A549 treated with Mapracorat at 1 μM for 4 hours (cell line): Measurements from ENCODE around the gene SHISA7. TPM values are rescaled to one million over a fixed set of nuclear protein-coding genes. Genes with fewer than 3 reads are reported as not detected.

Source experiments
- total RNA-seq: library from RNA; stranded (reverse); fragments of 200-300 nt; extraction: Qiagen RNA extraction; gene quantifications from 5 replicates; pipeline ENCODE4 v1.2.3, GENCODE V29; 2022

The SHISA7 gene
- not detected in 5 replicates for total RNA-seq

DNA sequence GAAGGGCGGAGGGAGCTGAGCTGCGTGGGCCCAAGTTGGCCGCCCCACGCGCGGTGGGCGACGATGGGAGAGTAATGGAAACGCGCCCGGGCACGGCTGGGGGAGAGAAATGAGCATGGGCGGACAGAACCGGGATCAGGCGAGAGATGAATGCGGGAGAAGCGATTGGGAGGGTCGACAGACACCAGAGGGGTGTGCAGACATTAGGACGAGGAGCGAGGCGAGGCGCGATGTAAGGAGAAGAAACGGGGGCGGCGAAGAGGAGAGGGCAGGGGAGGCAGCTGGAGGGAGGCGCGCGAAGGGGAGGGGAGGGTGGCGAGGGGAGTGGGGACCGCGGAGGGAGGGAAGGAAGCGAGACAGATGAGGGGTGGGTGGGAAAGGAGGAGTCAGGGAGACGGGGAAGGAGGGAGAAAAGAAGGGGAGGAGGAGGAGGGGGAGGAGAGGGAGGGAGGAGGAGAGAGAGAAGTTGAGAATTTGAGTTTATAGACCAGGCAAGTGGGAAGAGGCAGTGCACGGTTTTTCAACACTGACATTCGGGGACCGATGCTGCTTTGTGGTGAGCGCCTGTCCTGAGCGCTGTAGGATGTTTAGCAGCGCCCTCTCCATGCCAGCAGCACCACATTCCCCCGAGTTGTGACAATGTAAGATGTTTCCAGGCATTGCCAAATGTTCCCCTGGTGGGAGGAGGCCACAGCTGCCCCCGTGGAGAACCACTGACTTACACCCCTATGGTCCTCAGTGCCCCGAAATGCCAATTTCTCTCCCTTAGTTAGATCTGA is at the start of gene SHISA7:
Gene SHISA7, minus strand, starts transcription at position 256 of the 779 bp plus-strand sequence. CDS start 437 bp downstream, outside the sequence.

DNA sequence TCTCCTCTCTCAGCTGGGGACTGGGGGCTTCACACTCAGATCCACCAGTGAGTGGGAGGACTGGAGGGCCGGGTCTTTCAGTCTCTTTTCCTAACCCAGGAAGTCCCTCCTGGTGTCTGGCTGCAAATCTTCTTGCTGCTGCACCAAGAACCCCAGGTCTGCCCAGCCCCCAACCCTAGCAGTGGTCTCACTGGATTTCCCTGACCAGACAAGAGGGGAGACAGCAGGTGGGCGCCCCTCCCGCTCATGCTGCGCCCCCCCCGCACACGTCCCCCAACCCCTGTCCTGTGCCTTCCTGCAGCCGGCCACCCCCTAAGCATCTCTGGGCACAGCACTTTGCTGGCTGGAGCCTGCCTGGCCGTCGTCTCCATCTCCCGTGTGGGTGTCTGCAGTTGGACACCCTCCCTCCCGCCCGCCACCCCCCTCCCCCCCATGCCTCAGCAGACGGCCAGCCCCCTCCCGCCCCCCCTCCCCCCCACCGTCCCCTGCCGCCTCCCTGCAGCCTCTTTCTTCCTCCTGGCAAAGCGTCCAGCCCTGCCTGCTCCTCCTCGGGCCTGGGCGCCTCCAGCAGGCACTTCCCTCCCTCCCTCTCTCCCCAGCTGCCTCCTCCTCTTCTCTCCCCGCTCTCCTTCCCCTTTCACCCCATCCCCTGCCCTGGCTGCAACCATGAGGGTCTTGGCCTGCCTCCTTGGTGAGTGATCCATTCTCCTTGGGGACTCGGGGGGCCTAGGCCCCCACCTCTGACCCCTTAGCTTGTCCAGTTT is 45.0 kb upstream of the SHISA7 start, which contains the start of gene SSC5D:
Gene SSC5D, plus strand, starts transcription at position 513 of the 764 bp plus-strand sequence. Its CDS starts 154 bp downstream, at position 667.

DNA sequence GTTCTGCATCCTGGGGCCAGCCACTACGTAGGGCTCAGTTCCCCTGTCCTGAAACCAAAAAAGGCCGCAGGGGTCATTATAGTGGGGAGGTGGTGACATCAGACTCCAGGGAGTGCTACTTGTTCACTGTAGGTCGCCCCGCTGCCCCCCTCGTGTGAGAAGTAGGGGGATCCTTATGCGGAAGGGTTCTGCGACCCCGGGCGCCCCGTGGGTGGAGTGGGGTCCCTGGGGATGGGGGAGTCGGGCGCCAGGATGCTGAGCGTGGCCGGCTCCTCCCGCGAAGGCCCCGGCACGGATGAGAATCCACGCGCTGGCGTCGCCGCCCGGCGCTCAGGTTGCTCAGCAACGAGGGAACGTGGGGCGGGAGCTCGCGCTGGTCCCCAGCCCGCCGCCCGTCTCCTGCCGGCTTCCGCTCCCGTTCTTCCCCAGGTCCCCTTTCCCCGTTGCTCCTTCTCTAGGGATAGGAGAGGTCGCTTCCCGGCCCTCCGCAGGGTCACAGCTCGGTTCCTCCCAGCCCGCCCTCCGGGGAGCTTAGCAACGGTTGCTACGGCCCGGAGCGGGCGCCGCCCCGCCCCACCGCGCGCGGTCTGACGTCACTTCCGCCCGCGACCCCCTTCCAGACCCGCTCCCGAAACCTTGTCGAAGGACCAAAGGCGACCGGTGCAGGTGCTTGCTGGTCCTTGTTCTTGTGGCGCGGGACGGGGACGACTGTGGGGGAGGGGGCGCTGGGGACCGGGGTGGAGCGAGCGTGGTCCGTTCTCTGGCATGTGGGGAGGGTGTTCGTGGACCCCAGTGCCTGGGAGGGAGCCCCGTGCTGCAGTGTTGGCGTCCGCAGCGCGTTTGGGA is 41.7 kb upstream of the SHISA7 start, which contains the start of gene NAT14:
Gene NAT14, plus strand, starts transcription at position 596 of the 846 bp plus-strand sequence. CDS start 521 bp downstream, outside the sequence.

DNA sequence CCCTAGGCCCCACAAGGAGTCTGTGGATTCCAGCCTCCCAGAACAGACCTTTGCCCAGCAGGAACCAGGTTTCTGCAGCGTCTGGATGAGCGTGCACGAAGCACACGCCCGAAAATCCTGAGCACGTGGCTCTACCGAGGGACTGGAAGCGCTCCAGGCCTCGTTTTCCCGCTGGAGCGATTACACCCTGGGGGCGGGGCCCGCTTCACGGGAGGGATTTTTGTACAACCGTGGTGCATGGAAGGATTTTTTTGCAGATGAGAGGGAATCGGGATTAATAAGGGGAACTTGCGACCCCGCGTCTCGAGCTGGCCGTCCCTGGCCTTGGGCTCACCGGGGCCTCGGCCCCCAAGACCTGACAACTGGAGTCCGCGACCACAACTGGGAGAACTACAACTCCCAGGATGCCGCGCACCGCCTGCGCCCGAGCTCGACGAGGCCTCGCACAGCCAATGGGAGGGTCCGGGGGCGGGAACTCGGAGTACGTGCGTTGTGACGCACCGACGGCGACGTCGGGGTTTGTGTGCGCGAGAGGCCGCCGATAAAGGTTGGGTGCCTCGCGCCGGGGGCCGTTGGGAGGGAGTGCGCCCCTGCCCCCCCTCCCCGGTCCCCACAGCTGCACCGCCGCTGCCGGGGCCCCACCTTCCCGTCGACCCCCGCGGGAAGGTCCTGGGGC is 33.1 kb upstream of the SHISA7 start, which contains the start of gene ZNF628:
Gene ZNF628, plus strand, starts transcription at position 518 of the 676 bp plus-strand sequence. CDS start 3,294 bp downstream, outside the sequence.

DNA sequence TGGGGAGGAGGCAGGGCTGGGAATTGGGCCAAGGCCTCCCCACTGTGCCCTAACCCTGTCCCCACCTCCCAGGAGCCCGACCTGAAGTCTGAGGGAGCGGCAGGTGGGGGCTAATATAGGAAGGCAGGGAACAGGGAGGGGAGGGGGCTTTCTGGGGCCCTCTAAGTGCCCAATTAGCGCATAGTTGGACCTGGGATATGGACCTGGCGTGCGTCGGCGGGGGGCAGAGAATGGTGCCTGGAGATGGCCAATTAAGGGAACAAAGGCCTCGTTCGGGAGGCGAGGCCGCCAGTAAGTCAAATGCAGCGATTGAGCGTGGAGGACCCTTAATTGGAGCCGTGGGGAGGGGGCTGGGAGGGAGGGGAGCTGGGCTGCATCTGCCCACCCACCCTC is 21.6 kb upstream of the SHISA7 start, which contains the start of gene C19orf85:
Gene C19orf85, minus strand, starts transcription at position 90 of the 393 bp plus-strand sequence. CDS start 197 bp downstream, outside the sequence.

DNA sequence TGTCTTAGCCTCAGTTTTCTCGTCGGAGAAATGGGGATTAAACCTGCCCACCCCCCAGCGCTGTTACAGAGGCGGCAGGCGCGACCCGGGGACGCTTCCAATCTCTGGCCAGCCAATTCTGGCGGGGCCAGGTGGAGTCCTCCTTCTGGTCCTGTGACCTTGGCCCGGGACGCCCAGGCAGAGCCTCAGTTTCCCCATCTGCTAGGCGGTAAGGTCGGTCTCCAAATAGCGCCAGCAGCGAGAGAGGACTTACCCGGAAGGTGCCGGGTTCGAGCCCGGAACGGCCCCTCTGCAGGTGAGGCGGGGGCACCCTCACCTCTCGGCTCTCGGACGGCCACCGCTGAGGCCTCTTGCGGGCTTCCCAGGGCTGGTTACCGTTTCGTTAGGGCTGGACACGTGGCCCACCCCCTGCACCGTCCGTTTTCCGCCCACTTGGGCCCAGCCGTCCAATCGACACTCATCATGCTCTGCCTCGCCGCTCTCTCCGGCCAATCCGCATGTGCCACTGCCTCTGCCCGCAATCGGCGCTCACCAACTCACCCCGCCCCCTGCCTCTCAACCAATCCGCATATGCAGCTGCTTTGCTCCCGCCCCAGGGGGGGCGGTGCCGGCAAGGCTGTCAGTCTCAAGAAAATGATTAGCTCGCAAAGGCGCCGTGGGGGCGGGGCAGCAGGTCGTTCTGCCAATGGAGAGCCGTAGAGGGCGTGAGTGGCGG is 18.3 kb upstream of the SHISA7 start, which contains the start of gene ISOC2:
Gene ISOC2, minus strand, starts transcription at position 384 of the 715 bp plus-strand sequence. CDS start 5,156 bp downstream, outside the sequence.

DNA sequence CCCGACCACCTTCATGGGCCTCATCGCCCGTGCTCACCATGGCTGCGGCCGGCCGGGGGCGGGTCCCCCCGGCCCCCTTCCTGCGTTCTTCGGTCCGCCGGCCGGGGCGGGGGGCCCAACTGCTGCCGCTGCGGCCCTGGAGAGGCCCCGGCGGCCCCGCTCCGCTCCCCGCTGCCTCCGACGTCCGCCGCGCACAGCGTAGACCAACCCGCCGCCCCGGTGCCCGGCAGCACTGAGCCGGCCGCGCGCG is 35.6 kb downstream of the SHISA7 start, which contains the start of gene UBE2S:
Gene UBE2S, minus strand, starts transcription at position 239 of the 250 bp plus-strand sequence. Its CDS starts 199 bp downstream, at position 40.

DNA sequence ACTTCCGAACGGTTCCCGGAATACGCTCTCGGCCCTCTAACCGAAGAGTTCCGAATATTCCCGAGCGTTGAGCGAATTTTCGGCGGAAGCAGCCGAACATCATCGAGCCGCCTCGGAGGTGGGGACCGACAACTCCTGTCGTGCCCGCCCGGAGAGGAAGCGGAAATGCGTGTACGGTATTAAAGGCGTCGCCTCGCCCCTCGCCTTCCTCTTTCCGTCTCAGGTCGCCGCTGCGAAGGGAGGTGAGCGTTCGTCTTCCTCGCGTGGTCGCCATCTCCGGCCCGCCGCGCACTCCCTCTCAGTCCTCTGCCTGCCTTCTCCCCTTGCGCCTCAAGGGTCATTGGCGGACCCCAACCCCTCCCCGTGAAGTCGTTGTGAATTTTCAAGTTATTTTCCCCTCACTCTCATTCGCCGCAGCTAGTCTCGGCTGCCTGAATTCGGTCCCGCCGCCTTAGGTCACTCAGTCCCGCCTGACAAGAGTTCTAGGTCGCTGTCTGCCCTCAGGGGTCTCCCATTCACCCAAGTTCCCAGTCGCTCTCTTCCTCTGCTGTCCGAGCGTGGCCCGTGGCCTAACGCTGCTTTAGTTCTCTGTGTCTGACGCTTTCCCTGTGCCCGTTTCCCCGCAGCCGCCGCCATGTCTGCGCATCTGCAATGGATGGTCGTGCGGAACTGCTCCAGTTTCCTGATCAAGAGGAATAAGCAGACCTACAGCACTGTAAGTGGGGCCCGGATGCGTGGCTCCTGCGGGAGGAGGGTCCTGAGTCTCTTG is 57.2 kb downstream of the SHISA7 start, which contains the start of gene RPL28:
Gene RPL28, plus strand, starts transcription at position 209 of the 769 bp plus-strand sequence. Its CDS starts 426 bp downstream, at position 635.

DNA sequence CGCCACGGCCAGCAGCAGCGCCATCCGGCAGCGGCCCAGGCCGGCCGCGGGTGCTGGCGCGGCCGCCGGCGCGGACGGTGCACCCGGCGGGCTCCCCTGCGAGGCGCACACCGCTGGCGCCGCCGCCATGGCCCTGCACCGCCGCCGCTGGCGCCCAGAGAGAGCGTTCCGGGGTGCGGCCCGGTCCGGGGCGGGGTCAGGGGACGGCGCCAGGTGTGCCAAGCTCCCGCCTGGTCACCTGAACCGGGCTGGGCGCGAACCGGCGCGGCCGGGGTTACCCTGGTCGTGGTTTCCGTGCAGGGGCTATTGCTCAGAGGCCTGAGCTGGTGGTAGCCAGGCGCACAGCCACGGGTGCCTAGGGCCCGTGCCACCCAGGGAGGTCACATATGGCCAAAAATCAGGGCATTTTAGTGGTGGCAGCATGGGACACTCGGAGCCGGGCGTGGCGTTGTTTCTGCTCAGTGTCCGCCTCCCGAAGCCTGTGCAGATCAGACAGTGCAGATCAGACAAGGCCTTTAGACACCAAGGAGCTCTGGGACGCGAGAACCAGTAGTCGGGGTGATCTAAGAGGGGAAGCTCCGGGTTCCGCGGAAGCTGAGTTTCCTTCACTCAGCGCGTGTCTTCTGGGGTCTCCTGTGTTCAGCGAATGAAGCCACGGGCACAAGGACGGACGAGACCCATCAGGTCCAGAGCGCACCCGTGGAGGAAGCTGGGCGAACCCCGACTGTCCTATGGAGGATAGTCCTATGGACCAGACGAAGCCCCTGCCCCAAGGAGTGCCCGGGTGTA is 58.8 kb downstream of the SHISA7 start, which contains the start of gene TMEM238:
Gene TMEM238, minus strand, starts transcription at position 162 of the 789 bp plus-strand sequence. Its CDS starts 33 bp downstream, at position 129.

Other genes starting within 250 kb of the SHISA7 start
- 3.5 to 6.0 TPM (median 5.0 TPM) in 5 replicates for gene PTPRH, start 233.8 kb downstream of the SHISA7 start, total RNA-seq
- 3.1 to 5.4 TPM (median 3.9 TPM) in 5 replicates for gene TMEM86B, start 214.5 kb downstream of the SHISA7 start, total RNA-seq
- 81.0 to 117 TPM (median 113 TPM) in 5 replicates for gene PPP6R1, start 184.3 kb downstream of the SHISA7 start, total RNA-seq
- gene HSPBP1, start 163.2 kb downstream of the SHISA7 start, total RNA-seq, result 118 to 150 TPM (median 135 TPM) in 5 replicates
- gene BRSK1, start 159.3 kb downstream of the SHISA7 start, total RNA-seq, result 2.9 to 4.1 TPM (median 3.0 TPM) in 5 replicates
- not detected in 5 replicates for gene TMEM150B, start 118.0 kb downstream of the SHISA7 start, total RNA-seq
- 3.6 to 8.3 TPM (median 6.7 TPM) in 5 replicates for gene KMT5C, start 103.4 kb downstream of the SHISA7 start, total RNA-seq
- 0.33 to 4.4 TPM (median 1.0 TPM) in 5 replicates for gene COX6B2, start 88.6 kb downstream of the SHISA7 start, total RNA-seq
- 0.05 to 0.22 TPM (median 0.08 TPM) in 5 replicates for gene GARIN5B, start 80.0 kb downstream of the SHISA7 start, total RNA-seq
- 16.3 to 22.0 TPM (median 18.1 TPM) in 5 replicates for gene IL11, start 72.8 kb downstream of the SHISA7 start, total RNA-seq
- 1.1 to 2.4 TPM (median 1.5 TPM) in 5 replicates for gene TMEM190, start 66.5 kb downstream of the SHISA7 start, total RNA-seq
- 2.5 to 10.7 TPM (median 9.7 TPM) in 5 replicates for gene TMEM238, start 59.0 kb downstream of the SHISA7 start, total RNA-seq
- gene RPL28, start 57.4 kb downstream of the SHISA7 start, total RNA-seq, result 2,416 to 3,186 TPM (median 2,701 TPM) in 5 replicates
- 282 to 492 TPM (median 445 TPM) in 5 replicates for gene UBE2S, start 35.5 kb downstream of the SHISA7 start, total RNA-seq
- 54.7 to 59.3 TPM (median 58.4 TPM) in 5 replicates for gene ISOC2, start 18.3 kb upstream of the SHISA7 start, total RNA-seq
- gene C19orf85, start 21.5 kb upstream of the SHISA7 start, total RNA-seq, result not detected in 5 replicates
- gene ZNF628, start 33.3 kb upstream of the SHISA7 start, total RNA-seq, result 2.9 to 8.5 TPM (median 5.4 TPM) in 5 replicates
- gene NAT14, start 41.9 kb upstream of the SHISA7 start, total RNA-seq, result 31.7 to 58.5 TPM (median 52.9 TPM) in 5 replicates
- gene SSC5D, start 45.1 kb upstream of the SHISA7 start, total RNA-seq, result 0.53 to 0.93 TPM (median 0.61 TPM) in 5 replicates
- 1.1 to 2.4 TPM (median 1.5 TPM) in 5 replicates for gene SBK2, start 93.8 kb upstream of the SHISA7 start, total RNA-seq
- 0.81 to 1.9 TPM (median 1.6 TPM) in 5 replicates for gene SBK3, start 102.2 kb upstream of the SHISA7 start, total RNA-seq
- gene ZNF579, start 137.5 kb upstream of the SHISA7 start, total RNA-seq, result 19.1 to 31.9 TPM (median 29.7 TPM) in 5 replicates
- gene FIZ1, start 156.2 kb upstream of the SHISA7 start, total RNA-seq, result 21.6 to 25.3 TPM (median 22.9 TPM) in 5 replicates
- 11.3 to 19.0 TPM (median 17.5 TPM) in 5 replicates for gene ZNF524, start 157.0 kb upstream of the SHISA7 start, total RNA-seq
- 6.9 to 12.2 TPM (median 11.8 TPM) in 5 replicates for gene ZNF865, start 162.3 kb upstream of the SHISA7 start, total RNA-seq
- 4.0 to 5.9 TPM (median 5.4 TPM) in 5 replicates for gene ZNF784, start 181.3 kb upstream of the SHISA7 start, total RNA-seq
- 28.0 to 53.4 TPM (median 49.3 TPM) in 5 replicates for gene ZNF580, start 197.7 kb upstream of the SHISA7 start, total RNA-seq
- 36.8 to 50.0 TPM (median 46.0 TPM) in 5 replicates for gene ZNF581, start 200.3 kb upstream of the SHISA7 start, total RNA-seq
- gene CCDC106, start 204.9 kb upstream of the SHISA7 start, total RNA-seq, result 14.5 to 19.8 TPM (median 18.6 TPM) in 5 replicates
- 258 to 297 TPM (median 278 TPM) in 5 replicates for gene U2AF2, start 211.7 kb upstream of the SHISA7 start, total RNA-seq
- 136 to 211 TPM (median 199 TPM) in 5 replicates for gene EPN1, start 231.9 kb upstream of the SHISA7 start, total RNA-seq